ENCODE measurements around the gene CTAGE1.

DNA sequence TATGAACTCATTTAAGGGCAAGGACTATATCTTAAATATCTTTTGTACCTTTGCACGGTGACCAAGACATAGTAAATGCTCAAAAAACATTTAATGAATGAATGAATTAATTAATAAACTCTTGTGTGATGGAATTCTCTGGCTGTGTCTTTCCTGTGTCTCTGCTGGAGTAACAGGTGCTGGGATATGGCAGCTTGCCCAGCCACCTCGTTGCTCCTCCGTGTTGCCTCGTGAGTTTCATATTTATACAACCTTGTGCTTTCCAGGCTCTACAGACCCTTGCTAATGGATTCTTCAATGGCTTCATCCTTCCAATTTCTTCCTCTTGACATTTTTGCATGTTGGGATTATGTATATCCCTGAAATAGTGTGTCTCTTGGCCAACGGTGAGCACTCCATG is 30.4 kb downstream of the CTAGE1 start:
- TF ChIP-seq, protein P1, sequence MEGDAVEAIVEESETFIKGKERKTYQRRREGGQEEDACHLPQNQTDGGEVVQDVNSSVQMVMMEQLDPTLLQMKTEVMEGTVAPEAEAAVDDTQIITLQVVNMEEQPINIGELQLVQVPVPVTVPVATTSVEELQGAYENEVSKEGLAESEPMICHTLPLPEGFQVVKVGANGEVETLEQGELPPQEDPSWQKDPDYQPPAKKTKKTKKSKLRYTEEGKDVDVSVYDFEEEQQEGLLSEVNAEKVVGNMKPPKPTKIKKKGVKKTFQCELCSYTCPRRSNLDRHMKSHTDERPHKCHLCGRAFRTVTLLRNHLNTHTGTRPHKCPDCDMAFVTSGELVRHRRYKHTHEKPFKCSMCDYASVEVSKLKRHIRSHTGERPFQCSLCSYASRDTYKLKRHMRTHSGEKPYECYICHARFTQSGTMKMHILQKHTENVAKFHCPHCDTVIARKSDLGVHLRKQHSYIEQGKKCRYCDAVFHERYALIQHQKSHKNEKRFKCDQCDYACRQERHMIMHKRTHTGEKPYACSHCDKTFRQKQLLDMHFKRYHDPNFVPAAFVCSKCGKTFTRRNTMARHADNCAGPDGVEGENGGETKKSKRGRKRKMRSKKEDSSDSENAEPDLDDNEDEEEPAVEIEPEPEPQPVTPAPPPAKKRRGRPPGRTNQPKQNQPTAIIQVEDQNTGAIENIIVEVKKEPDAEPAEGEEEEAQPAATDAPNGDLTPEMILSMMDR (conservative IDR thresholded peaks at IDR 0.05; ENCODE audit: low read depth, low read length), result no peak
- TF ChIP-seq EZH2 (IDR thresholded peaks at IDR 0.05; ENCODE audit: low read length, unreplicated experiment) (no peak), EZH2phosphoT487 (IDR thresholded peaks at IDR 0.05; ENCODE audit: borderline replicate concordance, low read length) (no peak)

All from PC-3 (cell line).